ENCODE results near the gene HECW1.

Gene HECW1

GRCh38 chr7:43083106-43083505 is 29.3 kb upstream of the HECW1 start:
- Histone ChIP-seq H4K20me1 (ENCODE audit: insufficient read depth, low read length, poor library complexity, severe bottlenecking) (no peaks in the 10 kb centered on the region), H3K9me3 (ENCODE audit: insufficient read depth, low read depth, low read length) (no peaks in the 10 kb centered on the region), H3K9me2 (replicated peaks; ENCODE audit: low read depth, low read length) (no peaks in the 10 kb centered on the region), H3K79me2 (ENCODE audit: insufficient read depth, low read length) (no peaks in the 10 kb centered on the region), H3K4me1 (ENCODE audit: insufficient read depth, low read length, poor library complexity, severe bottlenecking) (no peaks in the 10 kb centered on the region), H2AFZ (ENCODE audit: low read length) (no peak overlapping the region), H3K4me2 (ENCODE audit: low read depth, low read length, poor library complexity, severe bottlenecking) (no peak overlapping the region), H3K27me3 (ENCODE audit: insufficient read depth, low read length, poor library complexity, severe bottlenecking) (no peaks in the 10 kb centered on the region), H3F3A (ENCODE audit: low read depth) (no peaks in the 10 kb centered on the region), H3K36me3 (ENCODE audit: insufficient read depth, low read length) (no peaks in the 10 kb centered on the region), H3K9ac (ENCODE audit: low read depth, low read length, poor library complexity, severe bottlenecking) (no peak overlapping the region), H3K4me3 (ENCODE audit: low read length, poor library complexity, severe bottlenecking) (no peak overlapping the region)
- TF ChIP-seq, protein P1, sequence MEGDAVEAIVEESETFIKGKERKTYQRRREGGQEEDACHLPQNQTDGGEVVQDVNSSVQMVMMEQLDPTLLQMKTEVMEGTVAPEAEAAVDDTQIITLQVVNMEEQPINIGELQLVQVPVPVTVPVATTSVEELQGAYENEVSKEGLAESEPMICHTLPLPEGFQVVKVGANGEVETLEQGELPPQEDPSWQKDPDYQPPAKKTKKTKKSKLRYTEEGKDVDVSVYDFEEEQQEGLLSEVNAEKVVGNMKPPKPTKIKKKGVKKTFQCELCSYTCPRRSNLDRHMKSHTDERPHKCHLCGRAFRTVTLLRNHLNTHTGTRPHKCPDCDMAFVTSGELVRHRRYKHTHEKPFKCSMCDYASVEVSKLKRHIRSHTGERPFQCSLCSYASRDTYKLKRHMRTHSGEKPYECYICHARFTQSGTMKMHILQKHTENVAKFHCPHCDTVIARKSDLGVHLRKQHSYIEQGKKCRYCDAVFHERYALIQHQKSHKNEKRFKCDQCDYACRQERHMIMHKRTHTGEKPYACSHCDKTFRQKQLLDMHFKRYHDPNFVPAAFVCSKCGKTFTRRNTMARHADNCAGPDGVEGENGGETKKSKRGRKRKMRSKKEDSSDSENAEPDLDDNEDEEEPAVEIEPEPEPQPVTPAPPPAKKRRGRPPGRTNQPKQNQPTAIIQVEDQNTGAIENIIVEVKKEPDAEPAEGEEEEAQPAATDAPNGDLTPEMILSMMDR (conservative IDR thresholded peaks at IDR 0.05; ENCODE audit: low read length): no peak
- no peak for TF ChIP-seq EZH2phosphoT487 (IDR thresholded peaks at IDR 0.05; ENCODE audit: borderline replicate concordance)

- H3K79me2 ChIP-seq (ENCODE audit: insufficient read depth, low read length): no peaks in the 10 kb centered on the region
- no peak overlapping the region for H2AFZ ChIP-seq (ENCODE audit: low read length)
- H3K27me3 ChIP-seq (ENCODE audit: insufficient read depth, low read length, poor library complexity, severe bottlenecking): no peaks in the 10 kb centered on the region
- H3K9ac ChIP-seq (ENCODE audit: low read depth, low read length, poor library complexity, severe bottlenecking): no peak overlapping the region
- no peaks in the 10 kb centered on the region for H3K36me3 ChIP-seq (ENCODE audit: insufficient read depth, low read length)
- no peaks in the 10 kb centered on the region for H3K4me1 ChIP-seq (ENCODE audit: insufficient read depth, low read length, poor library complexity, severe bottlenecking)
- H3K4me2 ChIP-seq (ENCODE audit: low read depth, low read length, poor library complexity, severe bottlenecking): no peak overlapping the region
- H3K4me3 ChIP-seq (ENCODE audit: low read length, poor library complexity, severe bottlenecking): no peak overlapping the region
- no peaks in the 10 kb centered on the region for H4K20me1 ChIP-seq (ENCODE audit: insufficient read depth, low read length, poor library complexity, severe bottlenecking)
- H3F3A ChIP-seq (ENCODE audit: low read depth): no peaks in the 10 kb centered on the region
- H3K9me3 ChIP-seq (ENCODE audit: insufficient read depth, low read depth, low read length): no peaks in the 10 kb centered on the region
- H3K9me2 ChIP-seq (replicated peaks; ENCODE audit: low read depth, low read length): no peaks in the 10 kb centered on the region
- no peak for TF ChIP-seq EZH2phosphoT487 (IDR thresholded peaks at IDR 0.05; ENCODE audit: borderline replicate concordance)
- TF ChIP-seq, protein P1 (conservative IDR thresholded peaks at IDR 0.05; ENCODE audit: low read length): no peak
These were observed 27.4 kb upstream of the HECW1 start for GRCh38 chr7:43085017-43085416.

GRCh38 chr7:43085992-43086391 is 26.5 kb upstream of the HECW1 start:
- Histone ChIP-seq H3K9ac (ENCODE audit: low read depth, low read length, poor library complexity, severe bottlenecking) (no peak overlapping the region), H4K20me1 (ENCODE audit: insufficient read depth, low read length, poor library complexity, severe bottlenecking) (no peaks in the 10 kb centered on the region), H2AFZ (ENCODE audit: low read length) (no peak overlapping the region), H3K36me3 (ENCODE audit: insufficient read depth, low read length) (no peaks in the 10 kb centered on the region), H3K27me3 (ENCODE audit: insufficient read depth, low read length, poor library complexity, severe bottlenecking) (no peaks in the 10 kb centered on the region), H3K9me3 (ENCODE audit: insufficient read depth, low read depth, low read length) (no peaks in the 10 kb centered on the region), H3K4me2 (ENCODE audit: low read depth, low read length, poor library complexity, severe bottlenecking) (no peak overlapping the region), H3K4me1 (ENCODE audit: insufficient read depth, low read length, poor library complexity, severe bottlenecking) (no peaks in the 10 kb centered on the region), H3K4me3 (ENCODE audit: low read length, poor library complexity, severe bottlenecking) (no peak overlapping the region), H3K9me2 (replicated peaks; ENCODE audit: low read depth, low read length) (no peaks in the 10 kb centered on the region), H3K79me2 (ENCODE audit: insufficient read depth, low read length) (no peaks in the 10 kb centered on the region), H3F3A (ENCODE audit: low read depth) (no peaks in the 10 kb centered on the region)
- no peak for TF ChIP-seq EZH2phosphoT487 (IDR thresholded peaks at IDR 0.05; ENCODE audit: borderline replicate concordance)
- TF ChIP-seq, protein P1 (conservative IDR thresholded peaks at IDR 0.05; ENCODE audit: low read length): no peak
